Activated naive CD8-positive, alpha-beta T cell treated with anti-CD3 and anti-CD28 coated beads, Interleukin-2, amount 50 U/mL, for 16 hours (primary cell): ENCODE measurements around the gene OSM.

ENCODE experiments used
- DNase-seq: peaks from one replicate; pipeline ENCODE4 v3.0.0-alpha.2; 2020; ENCODE audit warnings: low read depth, low spot score

The OSM gene

GRCh38 chr22:30263883-30264282, 2.8 kb downstream of the OSM start:
- DNase-seq, result no peak

GRCh38 chr22:30262917-30263741, 3.5 kb downstream of the OSM start:
- peak; percentile 67 for DNase-seq

- no peak for DNase-seq
Measured at GRCh38 chr22:30262112-30262511, 4.5 kb downstream of the OSM start.

GRCh38 chr22:30261134-30261533, 5.5 kb downstream of the OSM start:
- no peak for DNase-seq

GRCh38 chr22:30260682-30261081, 6.0 kb downstream of the OSM start:
- DNase-seq, result no peak

- DNase-seq, result no peak
Measured at GRCh38 chr22:30260276-30260675, 6.4 kb downstream of the OSM start.

- no peak for DNase-seq
Measured at GRCh38 chr22:30254314-30254713, 12.3 kb downstream of the OSM start.

GRCh38 chr22:30253205-30253852, 13.3 kb downstream of the OSM start:
- no peak for DNase-seq

- no peak for DNase-seq
Measured at GRCh38 chr22:30252411-30253204, 14.0 kb downstream of the OSM start.

- no peak for DNase-seq
Measured at GRCh38 chr22:30251711-30252110, 14.9 kb downstream of the OSM start.

- DNase-seq, result no peak
Measured at GRCh38 chr22:30250661-30251267, 15.9 kb downstream of the OSM start.

- no peak for DNase-seq
Measured at GRCh38 chr22:30250039-30250565, 16.5 kb downstream of the OSM start.

GRCh38 chr22:30249049-30250038, 17.3 kb downstream of the OSM start:
- DNase-seq, result no peak

GRCh38 chr22:30248484-30248883, 18.2 kb downstream of the OSM start:
- DNase-seq, result no peak

- no peak for DNase-seq
Measured at GRCh38 chr22:30247974-30248373, 18.7 kb downstream of the OSM start.

GRCh38 chr22:30247561-30247960, 19.1 kb downstream of the OSM start:
- DNase-seq, result no peak

GRCh38 chr22:30246814-30247376, 19.8 kb downstream of the OSM start:
- no peak for DNase-seq

GRCh38 chr22:30245985-30246813, 20.5 kb downstream of the OSM start, which contains the start of gene LIF:
TSS of gene LIF (minus strand) at chr22:30246759. CDS start at chr22:30246695, 64 bp downstream.
- peak; percentile 41 for DNase-seq
